Cardiac fibroblast (primary cell): ENCODE data around the gene ATP9B.
A peak's percentile ranks its signal among the peaks of the same experiment; 100 is the strongest.

ENCODE experiments used
- DNase-seq, 2 donors: peaks; one replicate each; pipeline versions ENCODE4 v3.0.0 to v3.0.0-alpha.2; 2010; ENCODE audit warnings: low read depth in 2 of 2
- H3K4me3 ChIP-seq, 2 donors: replicated peaks in 1 of 2; 1 replicate in 1 of 2; 2 replicates in 1 of 2; pipeline ENCODE4 v1.5.1; 2011; ENCODE audit warnings: low read depth in 2 of 2, low read length in 2 of 2, mild to moderate bottlenecking in 2 of 2, moderate library complexity in 1 of 2
- TF ChIP-seq, protein P1 (sequence below): IDR thresholded peaks from one replicate; pipeline ENCODE4 v1.5.1; 2011; ENCODE audit warnings: low read depth, mild to moderate bottlenecking, low read length, inconsistent platforms

ATP9B gene

DNA sequence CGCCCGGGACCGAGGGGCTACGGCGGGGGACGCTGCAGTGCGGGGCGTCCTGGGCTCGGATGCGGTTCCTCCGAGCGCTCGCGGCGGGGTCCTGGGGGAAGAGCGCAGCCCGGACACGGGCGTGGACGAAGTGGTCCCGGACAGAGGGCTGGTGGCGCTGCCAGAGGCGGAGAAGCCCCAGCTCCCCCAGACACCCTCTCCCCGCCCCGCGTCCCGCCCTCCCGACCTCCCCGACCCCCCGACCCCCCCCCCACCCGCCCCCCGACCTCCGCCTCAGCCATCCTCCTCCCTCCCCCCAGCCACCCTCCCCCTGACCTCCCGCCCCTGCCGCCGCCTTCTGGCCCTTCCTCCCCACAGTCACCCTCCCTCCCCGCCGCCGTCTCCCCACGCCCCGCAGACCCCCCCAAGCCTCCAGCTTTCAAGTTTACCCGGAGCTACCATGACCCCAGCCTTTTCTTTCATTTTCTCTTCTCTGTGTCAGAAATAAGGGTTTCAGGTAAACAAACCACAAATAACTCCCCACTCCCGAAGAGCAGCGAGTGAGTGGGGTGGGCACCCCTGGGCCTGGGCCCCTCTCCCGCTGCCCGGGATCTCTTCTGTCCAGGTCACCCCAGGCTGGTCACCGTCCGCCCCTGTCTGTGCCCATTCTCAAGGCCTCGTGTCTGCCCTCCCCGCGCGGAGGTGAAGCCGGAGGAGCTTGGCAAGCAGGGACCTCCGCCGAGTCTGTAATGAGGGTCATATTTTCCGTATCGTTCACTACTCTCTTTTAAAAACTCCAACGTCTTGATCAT is 331.6 kb downstream of the ATP9B start:
- peak overlapping the region; percentile 42 to 59 for H3K4me3 ChIP-seq
- no peak for DNase-seq
- TF ChIP-seq, protein P1, sequence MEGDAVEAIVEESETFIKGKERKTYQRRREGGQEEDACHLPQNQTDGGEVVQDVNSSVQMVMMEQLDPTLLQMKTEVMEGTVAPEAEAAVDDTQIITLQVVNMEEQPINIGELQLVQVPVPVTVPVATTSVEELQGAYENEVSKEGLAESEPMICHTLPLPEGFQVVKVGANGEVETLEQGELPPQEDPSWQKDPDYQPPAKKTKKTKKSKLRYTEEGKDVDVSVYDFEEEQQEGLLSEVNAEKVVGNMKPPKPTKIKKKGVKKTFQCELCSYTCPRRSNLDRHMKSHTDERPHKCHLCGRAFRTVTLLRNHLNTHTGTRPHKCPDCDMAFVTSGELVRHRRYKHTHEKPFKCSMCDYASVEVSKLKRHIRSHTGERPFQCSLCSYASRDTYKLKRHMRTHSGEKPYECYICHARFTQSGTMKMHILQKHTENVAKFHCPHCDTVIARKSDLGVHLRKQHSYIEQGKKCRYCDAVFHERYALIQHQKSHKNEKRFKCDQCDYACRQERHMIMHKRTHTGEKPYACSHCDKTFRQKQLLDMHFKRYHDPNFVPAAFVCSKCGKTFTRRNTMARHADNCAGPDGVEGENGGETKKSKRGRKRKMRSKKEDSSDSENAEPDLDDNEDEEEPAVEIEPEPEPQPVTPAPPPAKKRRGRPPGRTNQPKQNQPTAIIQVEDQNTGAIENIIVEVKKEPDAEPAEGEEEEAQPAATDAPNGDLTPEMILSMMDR: no peak

DNA sequence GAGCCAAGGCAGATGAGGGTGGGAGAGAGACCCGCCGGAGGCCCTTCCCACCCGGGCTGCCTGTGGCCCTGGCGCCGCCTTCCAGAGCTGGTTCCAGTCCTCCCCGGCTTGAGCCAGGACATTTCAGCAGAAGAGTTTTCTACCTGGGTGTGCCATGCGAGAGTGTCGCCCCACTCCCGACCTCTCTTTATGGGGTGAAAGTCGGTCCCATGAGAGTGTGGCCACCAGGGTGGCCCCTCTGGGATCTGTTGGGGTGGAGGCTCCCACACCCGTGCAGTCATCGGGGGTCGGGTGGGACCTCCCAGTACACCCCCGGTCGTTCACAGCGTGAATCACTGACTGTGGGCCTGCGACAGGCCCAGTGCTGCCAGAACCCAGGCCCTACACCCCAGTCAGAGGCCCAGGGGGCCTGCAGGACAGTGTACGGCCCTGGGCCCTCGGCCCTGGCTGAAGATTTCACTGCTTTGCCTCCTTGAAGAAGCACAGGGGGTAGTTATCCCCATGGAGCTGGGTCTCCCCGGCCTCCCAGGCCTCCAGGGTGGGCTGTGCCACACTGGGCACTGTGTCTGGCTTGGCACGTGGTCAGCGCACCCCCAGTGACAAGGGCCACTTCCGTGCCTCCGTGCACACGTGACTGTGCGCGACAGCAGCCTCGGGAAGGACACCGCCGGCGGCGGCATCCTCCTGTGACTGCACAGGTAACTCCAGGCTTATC is 332.5 kb downstream of the ATP9B start:
- no peak overlapping the region for H3K4me3 ChIP-seq
- no peak for DNase-seq
- TF ChIP-seq, protein P1: no peak

DNA sequence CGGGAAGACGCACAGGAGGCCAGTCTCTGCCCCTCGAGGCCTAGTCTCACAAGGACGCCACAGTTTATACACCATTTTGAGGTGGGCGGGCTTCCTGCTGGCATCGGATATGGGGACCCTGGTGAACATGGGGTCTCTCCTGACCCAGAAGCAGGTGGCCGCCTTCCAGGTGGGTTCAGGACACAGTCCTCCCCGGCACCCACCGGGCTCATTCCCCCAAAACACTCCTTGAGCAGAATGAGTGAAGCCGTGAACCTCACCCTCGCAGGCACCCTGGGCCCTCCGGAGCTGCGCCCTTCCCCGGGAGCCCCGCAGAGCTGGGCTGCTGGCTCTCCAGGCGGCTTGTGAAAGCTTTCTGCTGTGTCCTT is 333.0 kb downstream of the ATP9B start:
- DNase-seq: no peak
- no peak overlapping the region for H3K4me3 ChIP-seq
- TF ChIP-seq, protein P1: no peak

DNA sequence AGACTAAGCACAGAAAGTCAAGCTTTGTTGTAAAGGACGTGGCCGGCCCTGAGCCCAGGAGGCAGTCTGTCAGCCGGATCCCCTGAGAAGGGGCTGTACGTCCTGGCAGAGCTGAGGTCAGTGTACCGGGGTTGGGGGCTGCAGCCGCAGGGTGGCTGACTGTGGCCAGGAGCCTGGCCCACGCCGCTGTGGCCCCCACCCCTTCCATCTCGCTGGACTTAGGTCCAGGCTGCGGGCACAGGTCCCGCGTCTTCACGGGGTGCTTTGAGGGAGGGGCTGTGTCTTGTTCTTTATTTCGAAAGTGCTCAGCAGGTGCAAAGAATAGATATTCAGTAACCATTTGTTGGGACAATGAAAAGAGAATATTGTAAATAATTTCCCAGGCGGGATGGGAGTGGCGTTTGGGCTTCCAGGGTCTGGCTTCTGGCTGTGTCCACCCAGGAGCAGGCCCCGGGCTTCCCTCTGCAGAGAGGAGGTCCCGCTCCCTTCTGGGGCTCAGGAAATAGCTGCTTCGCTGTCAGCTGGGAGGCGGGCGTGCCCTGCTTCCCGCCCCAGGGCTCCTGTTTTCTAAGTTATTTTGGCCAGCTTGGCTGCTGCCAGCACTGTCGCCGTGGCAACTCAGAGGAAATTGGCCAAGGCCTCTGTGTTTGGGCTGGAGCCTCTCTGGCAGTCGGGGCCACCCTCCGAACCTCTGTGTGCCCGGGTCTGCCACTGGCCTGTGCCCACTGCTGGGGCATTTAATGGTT is 334.0 kb downstream of the ATP9B start:
- TF ChIP-seq, protein P1: no peak
- DNase-seq: peak; percentile 36 to 70
- H3K4me3 ChIP-seq: no peak overlapping the region

DNA sequence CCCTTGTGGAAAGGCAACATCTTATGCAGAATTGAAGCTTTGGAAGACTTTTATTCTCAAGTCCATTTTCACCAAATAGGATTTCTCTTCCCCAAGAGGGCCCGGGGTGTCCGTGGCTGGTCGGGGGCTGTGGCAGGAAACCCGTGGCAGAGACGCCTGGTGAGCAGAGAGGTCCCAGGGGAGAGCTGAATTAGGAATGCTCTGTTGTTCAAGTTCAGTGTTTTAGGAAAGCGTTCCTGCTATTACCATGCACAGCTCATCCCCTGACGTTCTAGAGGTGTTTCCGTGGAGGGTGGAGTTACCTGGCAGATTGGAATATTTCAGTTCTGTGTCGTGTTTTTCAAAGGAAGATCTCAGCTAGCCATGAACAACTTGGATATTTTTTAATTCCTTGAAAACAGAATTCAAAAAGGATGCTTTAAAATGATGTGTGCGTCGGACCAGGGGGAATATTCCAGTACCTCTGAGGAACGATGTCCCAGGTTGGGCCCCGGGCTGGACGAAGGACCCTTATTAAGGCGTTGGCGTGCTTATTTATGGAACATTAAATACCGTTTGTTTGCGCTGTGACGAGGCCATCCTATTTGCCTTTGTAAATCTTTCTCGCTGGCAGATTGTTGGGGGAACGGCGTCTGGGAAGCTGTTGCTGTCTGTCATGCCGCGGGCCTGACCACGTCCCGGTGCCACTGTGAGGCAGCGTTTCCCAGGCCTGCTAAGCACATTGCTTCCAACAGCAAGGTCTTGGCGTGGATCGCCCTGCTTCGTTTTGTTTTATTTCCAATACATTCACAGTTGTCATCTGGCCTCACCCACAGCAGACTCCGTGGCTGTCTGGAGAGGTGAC is 334.8 kb downstream of the ATP9B start:
- DNase-seq: no peak
- TF ChIP-seq, protein P1: no peak
- H3K4me3 ChIP-seq: no peak overlapping the region

DNA sequence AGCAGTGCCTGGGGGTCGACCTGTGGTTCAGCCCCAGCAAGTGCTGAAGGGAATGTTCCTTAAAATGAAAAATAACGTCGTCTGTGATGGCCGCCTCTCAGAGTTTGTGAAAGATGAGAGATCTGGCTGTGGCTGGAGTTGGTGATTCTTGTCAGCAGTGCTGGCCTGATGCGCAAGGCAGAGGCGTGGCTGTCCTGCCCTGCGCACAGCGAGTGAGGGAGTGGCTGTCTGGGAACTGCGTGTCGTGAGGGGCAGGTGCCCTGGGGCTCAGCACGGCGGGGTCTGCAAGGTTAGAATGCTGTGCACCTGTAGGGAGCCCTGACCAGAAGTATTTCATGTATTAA is 335.3 kb downstream of the ATP9B start:
- TF ChIP-seq, protein P1: no peak
- DNase-seq: no peak

More for the DNA sequence above, 335.3 kb downstream of the ATP9B start:
- H3K4me3 ChIP-seq: no peak overlapping the region
